Activated naive CD8-positive, alpha-beta T cell treated with anti-CD3 and anti-CD28 coated beads, Interleukin-2, amount 10 ng/mL, durations not matched to agents 7 days and 5 days (primary cell): ENCODE data around the gene SERPINI2. TPM values are rescaled to one million over a fixed set of nuclear protein-coding genes. Genes with fewer than 3 reads are reported as not detected.

Experiments used
- ATAC-seq: fragments of 150-1000 bp; cut with Tn5 transposase; one replicate; pipeline ENCODE4 v1.10.0; 2021; ENCODE audit warnings: low read depth, moderate library complexity
- POLR2A ChIA-PET: fragments of 350-600 bp; sonication (Branson Sonifier 250); formaldehyde crosslinking; loops from one replicate; lab custom pipeline; 2021; ENCODE audit warnings: antibody characterized with exemption; lab: Charles Lee
- DNase-seq: peaks from one replicate; pipeline ENCODE4 v3.0.0; 2021
- H3K27ac Mint-ChIP-seq: one replicate; pipeline ENCODE4 v1.8.0; 2022; ENCODE audit warnings: mild to moderate bottlenecking, mixed read lengths
- H3K27me3 Mint-ChIP-seq: one replicate; pipeline ENCODE4 v1.8.0; 2022; ENCODE audit warnings: mild to moderate bottlenecking, moderate library complexity, mixed read lengths
- H3K36me3 Mint-ChIP-seq: one replicate; pipeline ENCODE4 v1.8.0; 2021; ENCODE audit warnings: mild to moderate bottlenecking, mixed read lengths
- H3K4me1 Mint-ChIP-seq: one replicate; pipeline ENCODE4 v1.8.0; 2021; ENCODE audit warnings: mixed read lengths
- H3K4me3 Mint-ChIP-seq: one replicate; pipeline ENCODE4 v1.8.0; 2022; ENCODE audit warnings: mild to moderate bottlenecking, moderate library complexity, mixed read lengths
- H3K9me3 Mint-ChIP-seq: one replicate; pipeline ENCODE4 v1.8.0; 2021; ENCODE audit warnings: mixed read lengths
- total RNA-seq, 2 experiments: library from RNA; stranded (reverse); gene quantifications; one replicate each; pipeline ENCODE4 v1.2.3, GENCODE V29; 2021

SERPINI2 gene, protein sequence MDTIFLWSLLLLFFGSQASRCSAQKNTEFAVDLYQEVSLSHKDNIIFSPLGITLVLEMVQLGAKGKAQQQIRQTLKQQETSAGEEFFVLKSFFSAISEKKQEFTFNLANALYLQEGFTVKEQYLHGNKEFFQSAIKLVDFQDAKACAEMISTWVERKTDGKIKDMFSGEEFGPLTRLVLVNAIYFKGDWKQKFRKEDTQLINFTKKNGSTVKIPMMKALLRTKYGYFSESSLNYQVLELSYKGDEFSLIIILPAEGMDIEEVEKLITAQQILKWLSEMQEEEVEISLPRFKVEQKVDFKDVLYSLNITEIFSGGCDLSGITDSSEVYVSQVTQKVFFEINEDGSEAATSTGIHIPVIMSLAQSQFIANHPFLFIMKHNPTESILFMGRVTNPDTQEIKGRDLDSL
- not detected for total RNA-seq

DNA sequence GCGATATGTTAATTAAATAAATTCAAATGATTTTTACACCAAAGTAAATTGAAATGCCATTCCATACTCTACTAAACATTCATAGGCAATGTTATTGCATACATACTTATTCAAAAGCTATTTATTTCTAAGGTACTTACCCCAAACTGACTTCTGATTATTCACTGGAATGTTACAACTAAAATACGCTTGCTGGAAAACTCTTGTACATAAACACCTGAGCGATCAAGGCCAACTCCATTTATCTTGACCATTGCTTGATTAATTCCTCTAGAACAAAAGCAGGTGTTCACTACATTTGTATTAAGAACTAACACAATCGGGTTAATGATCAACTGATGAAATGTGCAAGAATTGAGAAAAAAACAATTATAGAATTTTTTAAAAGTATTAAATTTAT lies at the start of gene SERPINI2:
SERPINI2 (minus strand) TSS at position 180 of the 400 bp plus-strand sequence. CDS start 2,208 bp downstream, outside the sequence.
- ATAC-seq: no peak
- Mint-ChIP-seq H3K4me1 (no peaks in the 10 kb centered on the region), H3K9me3 (no peaks in the 10 kb centered on the region), H3K36me3 (no peaks in the 10 kb centered on the region), H3K27me3 (no peaks in the 10 kb centered on the region), H3K4me3 (no peak within 1 kb of the TSS), H3K27ac (no peak within 1 kb of the TSS)
- POLR2A ChIA-PET: no interaction called here
- DNase-seq: no peak

DNA sequence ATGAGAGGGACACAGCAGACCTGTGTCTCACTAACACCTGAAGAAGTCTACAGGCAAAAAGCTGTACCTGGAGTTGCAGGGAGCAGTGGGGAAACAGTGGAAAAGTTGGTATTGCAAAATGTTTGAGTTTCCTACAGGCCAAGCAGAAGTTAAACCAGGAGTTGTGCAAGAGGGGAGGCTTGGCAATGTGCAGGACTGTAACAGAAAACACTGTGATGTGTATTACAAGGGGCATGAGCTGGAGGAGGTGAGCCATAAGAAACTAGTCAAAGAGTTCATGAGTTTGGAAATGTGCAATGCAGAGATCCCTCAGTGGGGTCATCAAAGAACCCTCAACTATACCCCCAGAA lies 47.1 kb upstream of the SERPINI2 start:
- no peaks in the 10 kb centered on the region for H3K27me3 Mint-ChIP-seq

DNA sequence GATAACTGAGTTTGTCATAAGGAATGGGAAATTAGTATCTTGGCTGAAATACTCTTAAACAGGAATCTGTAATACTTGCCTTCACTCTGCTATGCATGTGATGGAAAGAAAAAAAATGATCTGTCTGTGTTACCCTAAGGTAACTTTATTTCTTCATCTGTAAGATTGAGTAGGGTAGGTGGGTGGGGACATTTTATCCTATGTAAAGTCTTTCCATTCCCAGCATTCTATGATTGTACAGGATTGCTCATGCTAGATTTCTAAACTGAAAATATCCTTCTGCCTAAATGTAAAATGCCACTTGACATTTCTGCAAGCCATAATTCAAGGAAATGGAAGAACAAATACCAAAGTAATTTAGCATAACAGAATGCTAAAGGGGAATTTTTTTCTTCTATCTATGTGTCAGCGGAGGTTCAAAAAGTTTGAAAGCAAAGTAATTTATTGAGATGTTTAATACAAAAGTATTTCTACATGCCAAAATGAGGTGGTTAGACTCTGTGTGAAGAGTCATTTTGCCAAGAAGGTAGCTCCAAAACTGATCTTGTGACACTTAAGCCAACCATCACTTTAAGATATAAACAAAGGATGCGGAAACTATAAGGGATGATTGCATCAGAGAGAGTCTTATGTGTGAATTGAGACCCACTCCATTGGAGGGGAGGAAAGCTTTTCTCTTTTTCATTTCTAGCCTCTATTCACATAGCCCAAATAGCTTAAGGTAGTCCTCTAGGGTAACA lies 46.6 kb upstream of the SERPINI2 start:
- H3K9me3 Mint-ChIP-seq: no peaks in the 10 kb centered on the region

More for the DNA sequence above, 47.1 kb upstream of the SERPINI2 start:
- ATAC-seq: no peak
- Mint-ChIP-seq H3K27ac (no peak overlapping the region), H3K9me3 (no peaks in the 10 kb centered on the region), H3K4me1 (no peaks in the 10 kb centered on the region), H3K4me3 (no peak overlapping the region), H3K36me3 (no peaks in the 10 kb centered on the region)
- DNase-seq: no peak
- POLR2A ChIA-PET: no interaction called here

DNA sequence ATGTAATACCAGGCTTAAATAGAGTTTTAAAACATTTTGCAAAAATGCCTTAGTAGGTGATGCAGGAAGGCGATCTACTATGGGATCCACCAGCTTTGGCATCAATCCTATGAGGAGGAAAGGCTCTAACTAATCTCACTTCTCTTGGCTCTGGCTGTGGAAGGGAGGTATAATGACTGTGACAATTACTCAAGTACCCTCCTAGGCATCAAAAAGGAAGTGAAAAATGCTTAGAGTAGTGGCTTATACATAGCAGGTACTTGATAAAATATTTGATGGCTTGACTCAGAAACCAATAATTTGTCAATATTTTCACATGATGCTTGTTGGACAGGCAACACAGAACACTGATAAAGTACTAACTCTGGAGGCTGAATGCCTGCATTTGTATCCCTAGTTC lies 34.1 kb upstream of the SERPINI2 start:
- Mint-ChIP-seq H3K9me3 (no peaks in the 10 kb centered on the region), H3K27me3 (no peaks in the 10 kb centered on the region), H3K27ac (no peak overlapping the region), H3K4me3 (no peak overlapping the region), H3K36me3 (no peaks in the 10 kb centered on the region), H3K4me1 (no peaks in the 10 kb centered on the region)
- POLR2A ChIA-PET: no interaction called here
- ATAC-seq (no peak), DNase-seq (no peak)

More for the DNA sequence above, 46.6 kb upstream of the SERPINI2 start:
- POLR2A ChIA-PET: no interaction called here
- Mint-ChIP-seq H3K4me3 (no peak overlapping the region), H3K4me1 (no peaks in the 10 kb centered on the region), H3K36me3 (no peaks in the 10 kb centered on the region), H3K27me3 (no peaks in the 10 kb centered on the region), H3K27ac (no peak overlapping the region)
- DNase-seq (no peak), ATAC-seq (no peak)

DNA sequence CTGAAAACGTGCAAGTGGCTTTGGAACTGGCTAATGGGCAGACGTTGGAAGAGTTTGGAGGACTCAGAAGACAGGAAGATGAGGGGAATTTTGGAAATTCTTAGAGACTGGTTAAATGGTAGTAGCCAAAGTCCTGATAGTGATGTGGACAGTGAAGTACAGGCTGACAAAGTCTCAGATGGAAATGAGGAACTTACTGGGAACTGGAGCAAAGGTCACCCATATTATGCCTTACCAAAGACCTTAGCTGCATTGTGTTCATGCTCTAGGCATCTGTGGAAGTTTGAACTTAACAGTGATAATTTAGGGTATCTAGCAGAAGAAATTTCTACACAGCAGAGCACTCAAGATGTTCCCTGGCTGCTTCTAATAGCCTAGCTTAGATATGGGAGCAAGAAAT lies 28.6 kb upstream of the SERPINI2 start:
- Mint-ChIP-seq H3K9me3 (no peaks in the 10 kb centered on the region), H3K27me3 (no peaks in the 10 kb centered on the region), H3K36me3 (no peaks in the 10 kb centered on the region), H3K4me1 (no peaks in the 10 kb centered on the region), H3K27ac (no peak overlapping the region), H3K4me3 (no peak overlapping the region)
- no peak for ATAC-seq
- no peak for DNase-seq
- POLR2A ChIA-PET: no interaction called here

DNA sequence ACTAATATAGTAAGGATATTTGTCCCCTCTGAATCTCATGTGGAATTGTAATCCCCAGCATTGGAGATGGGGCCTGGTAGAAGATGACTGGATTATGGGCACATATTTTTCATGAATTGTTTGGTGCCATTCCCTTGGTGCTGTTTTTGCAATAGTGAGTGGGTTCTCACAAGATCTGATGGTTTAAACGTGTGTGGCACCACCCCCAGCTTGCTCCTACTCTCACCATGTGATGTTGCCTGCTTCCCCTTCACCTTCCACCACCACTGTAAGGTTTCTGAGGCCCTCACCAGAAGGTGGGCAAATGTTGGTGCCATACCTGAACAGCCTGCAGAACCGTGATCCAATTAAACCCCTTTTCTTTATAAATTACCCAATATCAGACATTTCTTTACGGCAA lies 28.1 kb upstream of the SERPINI2 start:
- Mint-ChIP-seq H3K27ac (no peak overlapping the region), H3K36me3 (no peaks in the 10 kb centered on the region), H3K27me3 (no peaks in the 10 kb centered on the region)

DNA sequence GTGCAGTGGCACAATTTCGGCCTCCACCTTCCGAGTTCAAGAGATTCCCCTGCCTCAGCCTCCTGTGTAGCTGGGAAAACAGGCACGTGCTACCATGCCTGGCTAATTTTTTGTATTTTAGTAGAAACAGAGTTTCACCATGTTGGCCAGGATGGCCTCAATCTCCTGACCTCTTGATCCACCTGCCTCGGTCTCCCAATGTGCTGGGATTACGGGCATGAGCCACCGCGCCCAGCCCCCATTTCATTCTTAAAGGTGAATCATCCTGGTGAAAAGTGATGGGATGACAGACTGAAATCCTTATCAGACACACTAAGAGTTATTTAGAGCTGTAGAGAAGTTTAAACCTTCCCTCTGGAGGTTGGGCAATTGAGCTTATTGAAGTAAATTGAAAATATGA lies 24.1 kb upstream of the SERPINI2 start:
- H3K4me3 Mint-ChIP-seq: no peak overlapping the region
- H3K9me3 Mint-ChIP-seq: no peaks in the 10 kb centered on the region
- DNase-seq (no peak), ATAC-seq (no peak)
- no peaks in the 10 kb centered on the region for H3K4me1 Mint-ChIP-seq
- no peaks in the 10 kb centered on the region for H3K27me3 Mint-ChIP-seq
- no peaks in the 10 kb centered on the region for H3K36me3 Mint-ChIP-seq
- POLR2A ChIA-PET: no interaction called here
- no peak overlapping the region for H3K27ac Mint-ChIP-seq

More for the DNA sequence above, 28.1 kb upstream of the SERPINI2 start:
- DNase-seq: no peak
- no peak overlapping the region for H3K4me3 Mint-ChIP-seq
- no peaks in the 10 kb centered on the region for H3K9me3 Mint-ChIP-seq
- POLR2A ChIA-PET: no interaction called here
- no peaks in the 10 kb centered on the region for H3K4me1 Mint-ChIP-seq
- ATAC-seq: no peak

DNA sequence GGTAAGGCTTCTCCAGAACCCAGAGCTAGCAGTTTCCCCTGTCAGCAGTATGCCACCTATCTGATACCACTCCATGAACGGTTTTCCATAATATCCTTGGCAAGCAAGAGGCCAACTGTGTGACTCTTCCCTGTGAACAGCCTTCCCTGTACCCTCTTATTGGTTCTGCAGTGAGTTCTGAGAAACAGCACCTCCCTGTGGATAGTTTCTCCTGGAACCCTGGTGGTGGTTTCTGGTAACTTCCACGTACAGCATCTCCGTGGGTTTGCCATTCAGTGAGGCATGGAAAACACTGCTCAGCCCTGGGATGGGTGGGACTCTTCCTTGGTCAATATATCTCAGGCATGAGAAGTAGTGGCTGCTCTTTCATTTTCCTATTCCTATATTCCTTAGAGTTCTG lies 19.4 kb upstream of the SERPINI2 start:
- Mint-ChIP-seq H3K36me3 (no peaks in the 10 kb centered on the region), H3K4me1 (no peaks in the 10 kb centered on the region), H3K27ac (no peak overlapping the region), H3K27me3 (no peaks in the 10 kb centered on the region), H3K4me3 (no peak overlapping the region), H3K9me3 (no peaks in the 10 kb centered on the region)
- POLR2A ChIA-PET: no interaction called here
- ATAC-seq (no peak), DNase-seq (no peak)

DNA sequence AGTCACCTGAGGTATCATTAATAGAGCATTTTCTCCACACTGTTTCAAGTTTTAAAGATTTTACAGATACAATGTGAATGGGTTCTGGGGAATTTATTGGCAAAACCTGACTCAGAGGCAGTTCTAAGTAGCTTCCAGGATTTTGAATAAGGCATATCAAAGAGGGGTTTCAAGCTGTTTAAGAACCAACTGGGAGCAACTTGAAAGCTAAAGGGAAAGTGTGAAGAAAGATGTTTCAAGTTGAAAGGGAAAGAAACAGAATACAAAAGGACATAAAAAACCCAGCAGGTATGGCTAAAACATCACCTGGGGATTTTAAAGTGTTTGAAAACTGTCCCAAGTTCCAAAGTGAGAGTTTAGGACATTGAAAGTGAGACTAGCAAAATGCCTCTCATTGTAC lies 17.8 kb upstream of the SERPINI2 start:
- H3K9me3 Mint-ChIP-seq: no peaks in the 10 kb centered on the region
- no peak overlapping the region for H3K4me3 Mint-ChIP-seq
- POLR2A ChIA-PET: no interaction called here
- no peaks in the 10 kb centered on the region for H3K36me3 Mint-ChIP-seq
- H3K4me1 Mint-ChIP-seq: no peaks in the 10 kb centered on the region
- ATAC-seq: no peak
- H3K27me3 Mint-ChIP-seq: peaks cover 2% of the 10 kb centered on the region
- no peak for DNase-seq
- no peak overlapping the region for H3K27ac Mint-ChIP-seq

DNA sequence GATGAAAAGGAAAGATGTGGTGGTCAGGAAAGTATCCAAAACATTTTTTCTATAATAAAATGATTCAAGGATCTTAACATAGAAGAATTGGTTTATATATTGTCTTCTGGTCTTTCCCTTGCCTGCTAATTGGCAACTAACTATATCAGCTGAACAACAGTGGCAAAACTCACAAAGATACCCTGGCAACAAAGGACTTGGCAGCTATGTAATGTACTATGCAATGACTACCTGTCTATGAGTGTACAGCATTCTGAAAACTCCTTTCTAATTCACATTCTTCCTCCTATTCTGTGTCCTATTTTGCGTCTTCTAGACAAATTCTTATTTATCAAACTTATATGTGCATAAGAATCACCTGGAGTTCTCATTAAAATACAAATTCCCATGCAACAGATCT lies 15.7 kb upstream of the SERPINI2 start:
- no peaks in the 10 kb centered on the region for H3K36me3 Mint-ChIP-seq
- H3K4me3 Mint-ChIP-seq: no peak overlapping the region
- H3K9me3 Mint-ChIP-seq: no peaks in the 10 kb centered on the region
- peaks cover 2% of the 10 kb centered on the region for H3K27me3 Mint-ChIP-seq
- DNase-seq (no peak), ATAC-seq (no peak)
- H3K27ac Mint-ChIP-seq: no peak overlapping the region
- POLR2A ChIA-PET: no interaction called here
- H3K4me1 Mint-ChIP-seq: no peaks in the 10 kb centered on the region

DNA sequence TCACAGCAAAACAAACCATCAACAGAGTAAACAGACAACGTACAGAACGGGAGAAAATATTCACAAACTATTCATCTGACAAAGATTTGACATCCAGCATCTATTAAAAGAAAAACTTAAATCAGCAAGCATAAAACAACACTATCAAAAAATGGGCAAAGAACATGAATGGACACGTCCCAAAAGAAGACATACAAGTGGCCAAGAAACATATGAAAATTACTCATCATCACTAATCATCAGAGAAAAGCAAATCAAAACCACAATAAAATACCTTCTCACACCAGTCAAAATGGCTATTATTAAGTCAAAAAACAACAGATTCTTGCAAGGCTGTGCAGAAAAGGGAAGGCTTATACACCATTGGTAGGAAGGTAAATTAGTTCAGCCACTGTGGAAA lies 13.7 kb upstream of the SERPINI2 start:
- ATAC-seq (no peak), DNase-seq (no peak)
- H3K27ac Mint-ChIP-seq: no peak overlapping the region
- H3K9me3 Mint-ChIP-seq: no peaks in the 10 kb centered on the region
- POLR2A ChIA-PET: no interaction called here
- H3K4me1 Mint-ChIP-seq: no peaks in the 10 kb centered on the region
- no peaks in the 10 kb centered on the region for H3K36me3 Mint-ChIP-seq
- peaks cover 2% of the 10 kb centered on the region for H3K27me3 Mint-ChIP-seq
- H3K4me3 Mint-ChIP-seq: no peak overlapping the region

DNA sequence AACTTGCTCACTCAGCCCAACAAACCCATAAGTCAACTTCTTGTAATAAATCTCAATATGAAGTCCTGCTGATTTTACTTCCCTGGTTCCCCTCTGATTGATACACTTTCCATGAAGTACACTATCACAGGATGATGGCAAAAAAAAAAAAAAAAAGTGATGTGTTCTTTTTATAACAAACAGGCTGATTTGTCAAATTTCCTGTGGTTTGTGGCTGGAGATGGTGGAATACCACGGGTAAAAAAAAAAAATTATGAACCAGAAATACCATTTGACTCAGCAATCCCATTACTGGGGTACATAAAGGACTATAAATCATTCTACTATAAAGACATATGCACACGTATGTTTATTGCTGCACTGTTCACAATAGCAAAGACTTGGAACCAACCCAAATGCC lies 10.7 kb upstream of the SERPINI2 start:
- Mint-ChIP-seq H3K4me1 (no peaks in the 10 kb centered on the region), H3K27me3 (peaks cover 2% of the 10 kb centered on the region), H3K4me3 (no peak overlapping the region), H3K27ac (no peak overlapping the region), H3K36me3 (no peaks in the 10 kb centered on the region), H3K9me3 (no peaks in the 10 kb centered on the region)
- POLR2A ChIA-PET: no interaction called here
- ATAC-seq (no peak), DNase-seq (no peak)

DNA sequence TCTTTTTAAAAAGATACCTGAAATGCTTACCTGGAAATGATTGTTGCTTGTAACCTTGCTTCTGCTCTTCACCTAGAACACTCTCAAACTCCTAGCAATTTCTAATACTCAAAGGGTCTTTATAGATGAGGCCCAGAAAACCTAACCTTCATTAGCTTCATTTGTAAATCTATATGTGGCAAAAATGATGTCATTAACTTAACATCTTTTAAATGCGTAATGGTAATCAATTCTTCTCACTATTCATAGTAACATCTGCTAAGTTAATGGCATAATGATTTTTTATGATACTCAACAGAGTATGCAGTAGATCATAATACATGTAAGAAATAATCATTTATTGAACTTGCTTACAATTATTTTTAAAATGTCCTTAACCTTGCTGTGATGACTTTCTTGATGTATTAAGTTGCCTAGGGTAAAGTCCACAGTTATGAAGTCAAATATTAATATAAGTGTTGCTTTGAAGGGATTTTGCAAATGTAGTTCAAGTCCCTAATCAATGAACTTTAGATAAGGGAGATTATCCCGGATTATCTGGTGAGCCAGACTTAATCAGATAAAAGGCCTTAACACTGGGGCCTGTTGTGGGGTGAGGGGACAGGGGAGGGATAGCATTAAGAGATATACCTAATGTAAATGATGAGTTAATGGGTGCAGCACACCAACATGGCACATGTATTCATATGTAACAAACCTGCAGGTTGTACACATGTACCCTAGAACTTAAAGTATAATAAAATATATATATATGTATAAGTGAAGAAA lies 10.1 kb upstream of the SERPINI2 start:
- no peaks in the 10 kb centered on the region for H3K9me3 Mint-ChIP-seq
- no peaks in the 10 kb centered on the region for H3K4me1 Mint-ChIP-seq
- DNase-seq: no peak
- peaks cover 2% of the 10 kb centered on the region for H3K27me3 Mint-ChIP-seq
- H3K36me3 Mint-ChIP-seq: no peaks in the 10 kb centered on the region
- no peak overlapping the region for H3K4me3 Mint-ChIP-seq
- no peak for ATAC-seq
- no peak overlapping the region for H3K27ac Mint-ChIP-seq
- POLR2A ChIA-PET: no interaction called here
